ENCODE measurements around the gene HNRNPC. TPM values are rescaled to one million over a fixed set of nuclear protein-coding genes. Genes with fewer than 3 reads are reported as not detected.
"Not testable (repeated sequence)": the region's sequence is repeated elsewhere in the genome, so short reads cannot be mapped to it uniquely, and the experiment has no call there.

Gene HNRNPC
- total RNA-seq, 2 experiments from 2014 or later: 897 to 1,000 TPM

DNA sequence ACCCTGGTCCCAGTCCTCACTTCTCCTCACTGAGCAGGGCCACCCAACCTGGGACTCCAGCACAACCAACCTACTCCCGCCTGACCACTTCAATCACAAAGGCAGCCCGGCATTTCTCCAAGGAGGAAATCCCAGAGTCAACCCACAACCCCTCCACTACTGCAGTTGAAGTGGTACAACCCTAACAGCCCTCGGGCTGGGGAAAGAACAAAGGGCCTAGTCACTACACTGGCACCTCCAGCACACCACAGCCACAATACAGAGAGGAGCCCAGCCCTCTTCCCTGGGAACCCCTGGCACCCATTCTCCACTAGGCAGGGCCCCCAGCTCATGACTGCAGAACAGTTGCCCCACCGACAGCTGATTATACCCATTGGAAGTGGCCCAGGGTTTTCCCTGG, 99.7 kb downstream of the HNRNPC start:
- H3K4me1 ChIP-seq (ENCODE audit: insufficient read depth, low read length, poor library complexity, severe bottlenecking): no peaks in the 10 kb centered on the region
- POLR2A ChIA-PET: interaction anchor here (1.1 kb wide), 1 partner anchor 15 kb away, joined by 3 read pairs; no protein-coding TSS in a partner anchor
- H3K9me2 ChIP-seq (ENCODE audit: insufficient read depth, low read length): no peaks in the 10 kb centered on the region
- H3K79me2 ChIP-seq (ENCODE audit: insufficient read depth, low read depth, low read length): no peaks in the 10 kb centered on the region
- CTCF ChIA-PET (ENCODE audit: unreplicated experiment): no interaction called here
- DNase-seq (ENCODE audit: low spot score): no peak
- H2AFZ ChIP-seq (ENCODE audit: low read length): no peak overlapping the region
- BruUV-seq (replicated peaks): no TSS peak
- H3K4me2 ChIP-seq (ENCODE audit: low read length): no peak overlapping the region
- no peaks in the 10 kb centered on the region for H4K20me1 ChIP-seq (ENCODE audit: insufficient read depth, low read length)
- H3K36me3 ChIP-seq (ENCODE audit: insufficient read depth, low read length): no peaks in the 10 kb centered on the region
- H3K27ac ChIP-seq (ENCODE audit: low read depth, low read length, poor library complexity, severe bottlenecking): no peak overlapping the region
- TF ChIP-seq, protein P1, sequence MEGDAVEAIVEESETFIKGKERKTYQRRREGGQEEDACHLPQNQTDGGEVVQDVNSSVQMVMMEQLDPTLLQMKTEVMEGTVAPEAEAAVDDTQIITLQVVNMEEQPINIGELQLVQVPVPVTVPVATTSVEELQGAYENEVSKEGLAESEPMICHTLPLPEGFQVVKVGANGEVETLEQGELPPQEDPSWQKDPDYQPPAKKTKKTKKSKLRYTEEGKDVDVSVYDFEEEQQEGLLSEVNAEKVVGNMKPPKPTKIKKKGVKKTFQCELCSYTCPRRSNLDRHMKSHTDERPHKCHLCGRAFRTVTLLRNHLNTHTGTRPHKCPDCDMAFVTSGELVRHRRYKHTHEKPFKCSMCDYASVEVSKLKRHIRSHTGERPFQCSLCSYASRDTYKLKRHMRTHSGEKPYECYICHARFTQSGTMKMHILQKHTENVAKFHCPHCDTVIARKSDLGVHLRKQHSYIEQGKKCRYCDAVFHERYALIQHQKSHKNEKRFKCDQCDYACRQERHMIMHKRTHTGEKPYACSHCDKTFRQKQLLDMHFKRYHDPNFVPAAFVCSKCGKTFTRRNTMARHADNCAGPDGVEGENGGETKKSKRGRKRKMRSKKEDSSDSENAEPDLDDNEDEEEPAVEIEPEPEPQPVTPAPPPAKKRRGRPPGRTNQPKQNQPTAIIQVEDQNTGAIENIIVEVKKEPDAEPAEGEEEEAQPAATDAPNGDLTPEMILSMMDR (conservative IDR thresholded peaks at IDR 0.05; ENCODE audit: low read length): no peak
- no peak for TF ChIP-seq EZH2phosphoT487 (IDR thresholded peaks at IDR 0.05; ENCODE audit: borderline replicate concordance, low read depth, low read length)
- intact Hi-C loops (cut with micrococcal nuclease; ENCODE audit: unreplicated experiment): no loop called here
- no peaks in the 10 kb centered on the region for H3K9me3 ChIP-seq (ENCODE audit: low read length)
- H3K4me3 ChIP-seq (ENCODE audit: low read depth, low read length, poor library complexity, severe bottlenecking): no peak overlapping the region

GRCh38 chr14:21168055-21168454, 101.2 kb downstream of the HNRNPC start:
- Histone ChIP-seq H3K4me2 (ENCODE audit: low read length) (no peak overlapping the region), H3K79me2 (ENCODE audit: insufficient read depth, low read depth, low read length) (no peaks in the 10 kb centered on the region), H3K27ac (ENCODE audit: low read depth, low read length, poor library complexity, severe bottlenecking) (no peak overlapping the region), H3K9me2 (ENCODE audit: insufficient read depth, low read length) (no peaks in the 10 kb centered on the region), H2AFZ (ENCODE audit: low read length) (no peak overlapping the region), H3K9me3 (ENCODE audit: low read length) (no peaks in the 10 kb centered on the region), H3K4me1 (ENCODE audit: insufficient read depth, low read length, poor library complexity, severe bottlenecking) (no peaks in the 10 kb centered on the region), H3K36me3 (ENCODE audit: insufficient read depth, low read length) (no peaks in the 10 kb centered on the region), H4K20me1 (ENCODE audit: insufficient read depth, low read length) (no peaks in the 10 kb centered on the region), H3K4me3 (ENCODE audit: low read depth, low read length, poor library complexity, severe bottlenecking) (no peak overlapping the region)
- intact Hi-C loops (cut with micrococcal nuclease; ENCODE audit: unreplicated experiment): no loop called here
- TF ChIP-seq, protein P1 (conservative IDR thresholded peaks at IDR 0.05; ENCODE audit: low read length): no peak
- no peak for TF ChIP-seq EZH2phosphoT487 (IDR thresholded peaks at IDR 0.05; ENCODE audit: borderline replicate concordance, low read depth, low read length)
- no peak for DNase-seq (ENCODE audit: low spot score)
- BruUV-seq (replicated peaks): no TSS peak
- CTCF ChIA-PET (ENCODE audit: unreplicated experiment): no interaction called here
- POLR2A ChIA-PET: interaction anchor here (1.0 kb wide), 1 partner anchor 303 kb away, joined by 4 read pairs; no protein-coding TSS in a partner anchor

DNA sequence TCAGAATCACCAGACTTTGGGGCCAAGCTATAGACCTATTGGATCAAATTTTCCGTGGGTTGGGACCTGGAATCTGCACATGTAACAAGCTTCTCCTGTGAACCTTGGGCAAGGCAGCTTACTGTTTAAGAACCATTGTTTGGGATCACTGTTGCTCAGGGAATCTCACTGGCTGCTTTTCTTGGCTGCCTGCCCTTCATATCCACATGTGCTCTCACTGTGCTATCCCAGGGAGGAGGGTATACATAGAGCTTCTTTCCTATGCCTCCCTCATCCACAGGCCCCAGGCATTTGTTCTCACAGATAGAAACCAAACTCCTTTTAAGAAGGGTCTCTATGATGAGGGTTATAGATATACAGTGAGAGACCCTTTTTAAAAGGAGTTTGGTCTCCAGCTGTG, 103.6 kb downstream of the HNRNPC start:
- H3K9me2 ChIP-seq (ENCODE audit: insufficient read depth, low read length); H3K4me2 ChIP-seq (ENCODE audit: low read length); H3K27ac ChIP-seq (ENCODE audit: low read depth, low read length, poor library complexity, severe bottlenecking); H3K79me2 ChIP-seq (ENCODE audit: insufficient read depth, low read depth, low read length); H2AFZ ChIP-seq (ENCODE audit: low read length); H3K9me3 ChIP-seq (ENCODE audit: low read length); H4K20me1 ChIP-seq (ENCODE audit: insufficient read depth, low read length); H3K4me1 ChIP-seq (ENCODE audit: insufficient read depth, low read length, poor library complexity, severe bottlenecking); intact Hi-C loops (cut with micrococcal nuclease; ENCODE audit: unreplicated experiment); H3K4me3 ChIP-seq (ENCODE audit: low read depth, low read length, poor library complexity, severe bottlenecking); BruUV-seq (replicated peaks); CTCF ChIA-PET (ENCODE audit: unreplicated experiment); DNase-seq (ENCODE audit: low spot score); H3K36me3 ChIP-seq (ENCODE audit: insufficient read depth, low read length): not testable (repeated sequence)
- POLR2A ChIA-PET: interaction anchor here (0.6 kb wide), 1 partner anchor 199 kb away, joined by 7 read pairs; no protein-coding TSS in a partner anchor

DNA sequence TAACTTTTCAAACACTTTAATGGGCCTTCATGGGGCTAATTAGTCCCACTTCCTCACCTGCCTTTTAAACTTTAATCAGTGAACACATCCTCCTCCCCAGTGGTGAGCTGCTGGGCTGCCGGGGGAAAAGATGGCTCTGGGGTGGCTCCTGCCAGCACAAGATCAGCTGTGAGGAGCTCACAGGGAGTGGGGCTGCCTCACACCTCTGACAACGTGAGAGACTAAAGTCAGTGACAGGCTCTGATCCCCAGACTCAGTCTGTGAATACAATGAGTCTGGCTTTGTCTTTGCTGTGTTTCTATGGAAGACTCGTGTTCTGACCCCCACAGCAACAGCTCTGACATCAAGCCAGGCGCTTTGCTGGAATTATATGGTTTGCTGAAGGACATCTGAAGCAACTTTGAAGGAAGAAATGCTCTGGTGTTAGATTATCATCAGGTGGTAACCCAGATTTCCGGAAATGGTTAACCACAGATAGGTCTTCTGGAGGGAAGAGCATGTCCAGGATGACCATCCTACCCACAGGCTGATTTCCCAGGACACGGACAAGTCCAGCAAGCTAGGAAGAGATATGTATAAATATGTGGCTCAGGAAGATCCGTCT, 104.1 kb downstream of the HNRNPC start:
- H4K20me1 ChIP-seq (ENCODE audit: insufficient read depth, low read length); H3K9me3 ChIP-seq (ENCODE audit: low read length); H3K79me2 ChIP-seq (ENCODE audit: insufficient read depth, low read depth, low read length); H3K36me3 ChIP-seq (ENCODE audit: insufficient read depth, low read length); H3K4me1 ChIP-seq (ENCODE audit: insufficient read depth, low read length, poor library complexity, severe bottlenecking); H2AFZ ChIP-seq (ENCODE audit: low read length); intact Hi-C loops (cut with micrococcal nuclease; ENCODE audit: unreplicated experiment); H3K4me3 ChIP-seq (ENCODE audit: low read depth, low read length, poor library complexity, severe bottlenecking); H3K27ac ChIP-seq (ENCODE audit: low read depth, low read length, poor library complexity, severe bottlenecking); DNase-seq (ENCODE audit: low spot score); H3K9me2 ChIP-seq (ENCODE audit: insufficient read depth, low read length); BruUV-seq (replicated peaks); CTCF ChIA-PET (ENCODE audit: unreplicated experiment); H3K4me2 ChIP-seq (ENCODE audit: low read length): not testable (repeated sequence)
- POLR2A ChIA-PET: interaction anchor here (0.6 kb wide), 1 partner anchor 199 kb away, joined by 7 read pairs; no protein-coding TSS in a partner anchor

All from OCI-LY7 (cell line).